ENCODE results near the gene C9orf85.
"Not testable (repeated sequence)": the region's sequence is repeated elsewhere in the genome, so short reads cannot be mapped to it uniquely, and the experiment has no call there.

C9orf85 gene

GRCh38 chr9:71941998-71942567, 30.6 kb downstream of the C9orf85 start:
- no peak for DNase-seq (ENCODE audit: low read depth, low spot score)

GRCh38 chr9:71944754-71945375, 33.4 kb downstream of the C9orf85 start:
- DNase-seq (ENCODE audit: low read depth, low spot score): no peak

- not testable (repeated sequence) for DNase-seq (ENCODE audit: low read depth, low spot score)
Measured at GRCh38 chr9:71954652-71955051, 43.2 kb downstream of the C9orf85 start.

GRCh38 chr9:71955300-71955915, 44.0 kb downstream of the C9orf85 start:
- DNase-seq (ENCODE audit: low read depth, low spot score): no peak

GRCh38 chr9:71962328-71962727, 50.9 kb downstream of the C9orf85 start:
- DNase-seq (ENCODE audit: low read depth, low spot score): no peak

- DNase-seq (ENCODE audit: low read depth, low spot score): not testable (repeated sequence)
Measured at GRCh38 chr9:71963471-71963996, 52.1 kb downstream of the C9orf85 start.

- no peak for DNase-seq (ENCODE audit: low read depth, low spot score)
Measured at GRCh38 chr9:71965403-71965802, 54.0 kb downstream of the C9orf85 start.

- DNase-seq (ENCODE audit: low read depth, low spot score): no peak
Measured at GRCh38 chr9:71966601-71967000, 55.2 kb downstream of the C9orf85 start.

GRCh38 chr9:71968541-71969090, 57.2 kb downstream of the C9orf85 start:
- no peak for DNase-seq (ENCODE audit: low read depth, low spot score)

GRCh38 chr9:71975833-71976232, 64.4 kb downstream of the C9orf85 start:
- no peak for DNase-seq (ENCODE audit: low read depth, low spot score)

- DNase-seq (ENCODE audit: low read depth, low spot score): no peak
Measured at GRCh38 chr9:71977003-71977402, 65.6 kb downstream of the C9orf85 start.

GRCh38 chr9:71980266-71981190, 69.1 kb downstream of the C9orf85 start:
- DNase-seq (ENCODE audit: low read depth, low spot score): no peak

GRCh38 chr9:71981944-71982343, 70.5 kb downstream of the C9orf85 start:
- DNase-seq (ENCODE audit: low read depth, low spot score): no peak

- DNase-seq (ENCODE audit: low read depth, low spot score): no peak
Measured at GRCh38 chr9:71984403-71984802, 73.0 kb downstream of the C9orf85 start.

- no peak for DNase-seq (ENCODE audit: low read depth, low spot score)
Measured at GRCh38 chr9:71984831-71985281, 73.4 kb downstream of the C9orf85 start.

- no peak for DNase-seq (ENCODE audit: low read depth, low spot score)
Measured at GRCh38 chr9:71985297-71985911, 74.0 kb downstream of the C9orf85 start.

- no peak for DNase-seq (ENCODE audit: low read depth, low spot score)
Measured at GRCh38 chr9:71986900-71987299, 75.5 kb downstream of the C9orf85 start.

GRCh38 chr9:71987471-71988371, 76.3 kb downstream of the C9orf85 start:
- DNase-seq (ENCODE audit: low read depth, low spot score): no peak

- DNase-seq (ENCODE audit: low read depth, low spot score): no peak
Measured at GRCh38 chr9:71990466-71990865, 79.0 kb downstream of the C9orf85 start.

GRCh38 chr9:72005451-72005850, 94.0 kb downstream of the C9orf85 start:
- no peak for DNase-seq (ENCODE audit: low read depth, low spot score)
